ENCODE measurements around the gene GART.

The GART gene

DNA sequence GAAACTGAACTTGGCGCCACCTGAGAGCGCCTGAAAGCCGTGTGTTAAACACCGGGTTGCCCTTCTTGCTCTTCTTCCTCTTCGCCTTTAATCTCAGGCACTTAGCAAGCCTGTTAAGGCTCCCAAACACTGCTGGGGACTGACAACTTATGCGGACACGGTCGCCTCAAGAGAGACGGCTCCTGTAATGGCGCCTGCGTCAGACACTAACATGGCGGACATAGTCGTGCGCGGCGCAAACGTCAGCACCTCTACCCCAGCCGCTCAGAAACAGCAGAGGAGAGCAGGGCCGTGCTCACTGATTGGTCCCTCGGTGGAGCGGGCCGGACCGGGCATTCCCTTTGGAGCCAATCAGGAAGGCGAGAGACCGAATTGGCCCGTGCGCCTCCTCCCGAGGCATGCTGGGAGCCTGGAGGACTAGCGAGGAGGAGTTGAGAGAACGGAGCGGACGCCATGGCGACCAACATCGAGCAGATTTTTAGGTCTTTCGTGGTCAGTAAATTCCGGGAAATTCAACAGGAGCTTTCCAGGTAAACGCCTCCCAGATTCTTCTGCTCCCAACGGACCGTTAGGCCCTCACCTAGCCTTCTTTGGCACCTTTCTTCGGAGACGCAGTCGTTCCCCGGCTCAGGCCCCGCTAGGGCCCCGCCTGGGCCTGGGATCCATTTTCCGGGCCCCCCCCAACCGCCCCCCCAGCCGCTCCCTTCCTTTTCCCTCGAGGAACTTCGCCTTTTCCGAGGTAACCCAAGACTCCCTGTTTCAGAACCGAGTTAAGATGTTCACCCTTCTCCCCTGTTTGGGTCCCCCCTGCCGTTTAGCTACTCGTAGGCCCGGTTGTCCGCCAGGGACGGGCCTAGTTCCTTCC is 955 bp upstream of the GART start, which contains the start of gene SON:
Gene SON (plus strand): TSS at position 399 of the 865 bp plus-strand sequence. CDS start 55 bp downstream, at position 454.
- Histone ChIP-seq H3K27me3 (ENCODE audit: control insufficient read depth in 1 of 2, insufficient read depth in 2 of 2, low read length in 2 of 2) (no peaks in the 10 kb centered on the region), H3K27ac (ENCODE audit: low read length) (peak within 1 kb of the TSS; percentile 100), H3K9ac (ENCODE audit: low read length in 2 of 2) (peak within 1 kb of the TSS; percentile 100), H3K9me3 (ENCODE audit: control insufficient read depth in 2 of 2, low read length in 2 of 2) (no peaks in the 10 kb centered on the region), H3K4me1 (ENCODE audit: control insufficient read depth, insufficient read depth, low read length) (peaks cover 8% of the 10 kb centered on the region), H3K36me3 (ENCODE audit: control insufficient read depth in 2 of 2, insufficient read depth in 2 of 2, low read length in 2 of 2) (peaks cover 4 to 7% of the 10 kb centered on the region in 2 donors), H3K4me3 (ENCODE audit: low read length in 2 of 2) (peak within 1 kb of the TSS; percentile 97 to 99)

DNA sequence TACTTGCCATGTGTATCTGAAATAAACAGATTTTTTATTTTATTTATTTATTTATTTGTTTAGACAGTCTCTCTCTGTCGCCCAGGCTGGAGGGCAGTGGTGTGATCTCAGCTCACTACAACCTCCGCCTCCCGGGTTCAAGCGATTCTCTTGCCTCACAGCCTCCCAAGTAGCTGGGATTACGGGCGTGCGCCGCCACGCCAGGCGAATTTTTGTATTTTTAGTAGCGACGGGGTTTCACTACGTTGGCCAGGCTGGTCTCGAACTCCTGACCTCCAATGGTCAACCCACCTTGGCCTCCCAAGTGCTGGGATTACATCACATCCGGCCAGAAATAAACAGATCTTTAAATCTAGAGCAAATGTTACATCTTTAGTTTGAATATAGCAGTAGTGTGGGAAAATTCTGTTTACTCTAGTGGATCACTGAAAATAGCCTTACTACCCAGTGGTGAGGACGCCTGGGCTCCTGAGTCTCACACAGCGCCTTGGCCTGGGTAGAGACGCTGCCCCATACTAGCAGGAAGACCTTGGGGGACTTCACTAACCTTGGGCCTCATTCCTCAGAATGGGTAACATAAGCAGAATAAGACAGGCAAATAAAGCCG is 709 bp downstream of the GART start:
- no peaks in the 10 kb centered on the region for H3K9me3 ChIP-seq (ENCODE audit: control insufficient read depth in 2 of 2, low read length in 2 of 2)
- peak overlapping the region; percentile 97 to 99 for H3K4me3 ChIP-seq (ENCODE audit: low read length in 2 of 2)
- H3K27me3 ChIP-seq (ENCODE audit: control insufficient read depth in 1 of 2, insufficient read depth in 2 of 2, low read length in 2 of 2) = no peaks in the 10 kb centered on the region
- peaks cover 8 to 15% of the 10 kb centered on the region in 2 donors for H3K36me3 ChIP-seq (ENCODE audit: control insufficient read depth in 2 of 2, insufficient read depth in 2 of 2, low read length in 2 of 2)
- H3K4me1 ChIP-seq (ENCODE audit: control insufficient read depth, insufficient read depth, low read length) = peaks cover 8% of the 10 kb centered on the region
- H3K9ac ChIP-seq (ENCODE audit: low read length in 2 of 2) = peak overlapping the region; percentile 100
- H3K27ac ChIP-seq (ENCODE audit: low read length) = peak overlapping the region; percentile 100

DNA sequence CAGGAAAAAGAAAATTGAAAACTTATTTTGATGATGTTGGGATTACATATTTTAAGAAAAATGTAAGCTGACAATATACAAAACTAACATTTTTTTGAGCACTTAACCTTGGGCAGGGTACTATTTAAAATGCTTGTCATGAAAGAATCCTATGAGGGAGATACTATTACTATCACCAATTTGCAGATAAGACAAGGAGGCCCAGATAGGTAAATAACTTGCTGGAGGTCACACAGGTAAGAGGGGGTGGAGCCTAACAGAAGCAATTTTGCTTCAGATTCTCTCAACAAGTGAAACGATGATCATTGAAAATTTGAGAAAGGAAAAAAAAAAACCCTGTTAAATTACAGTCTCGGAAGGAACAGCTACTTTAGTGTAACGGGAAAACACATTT is 1.2 kb downstream of the GART start:
- Histone ChIP-seq H3K4me3 (ENCODE audit: low read length in 2 of 2) (no peak overlapping the region), H3K4me1 (ENCODE audit: control insufficient read depth, insufficient read depth, low read length) (peaks cover 8% of the 10 kb centered on the region), H3K27me3 (ENCODE audit: control insufficient read depth in 1 of 2, insufficient read depth in 2 of 2, low read length in 2 of 2) (no peaks in the 10 kb centered on the region), H3K9ac (ENCODE audit: low read length in 2 of 2) (no peak overlapping the region), H3K27ac (ENCODE audit: low read length) (no peak overlapping the region), H3K36me3 (ENCODE audit: control insufficient read depth in 2 of 2, insufficient read depth in 2 of 2, low read length in 2 of 2) (peaks cover 10 to 18% of the 10 kb centered on the region in 2 donors), H3K9me3 (ENCODE audit: control insufficient read depth in 2 of 2, low read length in 2 of 2) (no peaks in the 10 kb centered on the region)

DNA sequence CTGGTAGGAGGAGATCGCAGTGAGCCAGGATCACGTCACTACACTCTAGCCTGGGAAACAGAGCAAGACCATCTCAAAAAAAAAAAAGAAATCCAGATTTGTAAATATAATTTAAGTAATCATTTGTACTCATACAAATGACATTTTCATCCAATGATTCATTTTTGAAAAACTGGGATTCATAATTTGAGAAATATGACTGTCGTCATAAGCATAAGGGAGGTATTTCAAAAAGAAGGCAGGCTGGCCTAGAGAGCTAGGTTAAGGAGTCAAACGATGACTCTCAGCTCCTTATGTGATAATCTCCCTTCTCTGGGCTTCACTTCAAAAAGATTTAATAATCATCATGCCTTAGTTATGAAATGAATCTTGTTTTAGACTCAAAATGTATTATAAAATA is 2.3 kb downstream of the GART start:
- peaks cover 8% of the 10 kb centered on the region for H3K4me1 ChIP-seq (ENCODE audit: control insufficient read depth, insufficient read depth, low read length)
- no peak overlapping the region for H3K27ac ChIP-seq (ENCODE audit: low read length)
- no peaks in the 10 kb centered on the region for H3K9me3 ChIP-seq (ENCODE audit: control insufficient read depth in 2 of 2, low read length in 2 of 2)
- H3K27me3 ChIP-seq (ENCODE audit: control insufficient read depth in 1 of 2, insufficient read depth in 2 of 2, low read length in 2 of 2) = no peaks in the 10 kb centered on the region
- no peak overlapping the region for H3K4me3 ChIP-seq (ENCODE audit: low read length in 2 of 2)
- peaks cover 17 to 23% of the 10 kb centered on the region in 2 donors for H3K36me3 ChIP-seq (ENCODE audit: control insufficient read depth in 2 of 2, insufficient read depth in 2 of 2, low read length in 2 of 2)
- H3K9ac ChIP-seq (ENCODE audit: low read length in 2 of 2) = no peak overlapping the region

DNA sequence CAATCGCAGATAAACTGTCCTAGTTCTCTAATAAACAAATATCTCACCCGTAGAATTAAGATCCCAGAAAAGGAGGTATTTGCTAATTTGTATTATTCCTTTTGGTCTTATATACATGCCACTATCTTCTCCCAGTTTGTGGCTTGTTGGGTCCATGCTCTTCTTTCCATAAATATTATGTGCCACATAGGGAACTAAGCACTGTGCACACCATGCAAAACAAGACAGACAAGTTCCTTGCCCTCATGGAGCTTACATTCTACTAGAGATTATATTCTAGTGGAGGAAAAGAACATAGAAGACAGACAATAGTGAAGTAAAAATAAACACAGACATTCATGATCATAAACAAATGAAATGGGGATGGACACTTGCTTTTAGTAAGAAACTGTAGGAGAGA is 4.7 kb downstream of the GART start:
- peaks cover 34 to 38% of the 10 kb centered on the region in 2 donors for H3K36me3 ChIP-seq (ENCODE audit: control insufficient read depth in 2 of 2, insufficient read depth in 2 of 2, low read length in 2 of 2)
- no peak overlapping the region for H3K9ac ChIP-seq (ENCODE audit: low read length in 2 of 2)
- H3K27me3 ChIP-seq (ENCODE audit: control insufficient read depth in 1 of 2, insufficient read depth in 2 of 2, low read length in 2 of 2) = no peaks in the 10 kb centered on the region
- H3K9me3 ChIP-seq (ENCODE audit: control insufficient read depth in 2 of 2, low read length in 2 of 2) = no peaks in the 10 kb centered on the region
- no peak overlapping the region for H3K27ac ChIP-seq (ENCODE audit: low read length)
- H3K4me1 ChIP-seq (ENCODE audit: control insufficient read depth, insufficient read depth, low read length) = peaks cover 6% of the 10 kb centered on the region
- no peak overlapping the region for H3K4me3 ChIP-seq (ENCODE audit: low read length in 2 of 2)

DNA sequence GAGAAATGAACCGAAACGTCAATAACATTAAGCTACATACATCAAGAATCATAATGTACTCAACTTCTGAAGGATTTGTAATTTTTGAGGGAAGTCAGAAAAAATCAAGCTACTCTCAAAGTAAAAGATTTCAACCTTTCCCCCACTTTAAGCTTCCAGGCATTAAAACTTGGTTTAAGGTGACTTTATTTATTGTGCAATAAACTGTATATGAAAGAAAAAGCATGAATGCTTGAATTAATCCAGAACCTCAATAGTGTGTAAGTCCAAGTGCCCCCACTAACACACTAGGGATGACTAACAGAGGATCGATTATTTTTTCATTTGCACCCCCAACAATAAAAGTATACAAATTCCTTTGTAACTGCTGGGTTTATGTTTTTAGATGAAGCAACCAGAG is 10.9 kb downstream of the GART start:
- Histone ChIP-seq H3K4me3 (ENCODE audit: low read length in 2 of 2) (no peak overlapping the region), H3K4me1 (ENCODE audit: control insufficient read depth, insufficient read depth, low read length) (no peaks in the 10 kb centered on the region), H3K27ac (ENCODE audit: low read length) (no peak overlapping the region), H3K9me3 (ENCODE audit: control insufficient read depth in 2 of 2, low read length in 2 of 2) (no peaks in the 10 kb centered on the region), H3K36me3 (ENCODE audit: control insufficient read depth in 2 of 2, insufficient read depth in 2 of 2, low read length in 2 of 2) (peaks cover 39 to 56% of the 10 kb centered on the region in 2 donors), H3K27me3 (ENCODE audit: control insufficient read depth in 1 of 2, insufficient read depth in 2 of 2, low read length in 2 of 2) (no peaks in the 10 kb centered on the region), H3K9ac (ENCODE audit: low read length in 2 of 2) (no peak overlapping the region)

DNA sequence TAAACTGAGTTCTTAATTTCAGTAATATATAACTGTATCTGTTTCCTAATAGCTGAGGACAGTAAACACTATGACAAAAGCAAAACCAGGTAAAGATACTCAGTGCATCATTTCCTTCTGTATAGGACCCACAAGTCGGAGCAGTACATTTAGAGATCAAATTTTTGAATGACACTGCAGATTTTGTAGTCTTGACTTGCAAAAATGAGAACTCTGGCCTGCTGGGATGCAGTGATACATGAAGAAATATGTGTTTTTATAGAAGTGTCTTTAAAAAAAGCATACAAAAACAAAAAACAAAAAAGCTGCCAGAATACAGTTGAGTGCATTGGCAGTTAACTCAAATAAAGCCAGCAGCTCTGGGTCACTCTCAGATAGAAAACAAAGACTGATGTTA is 19.0 kb downstream of the GART start:
- Histone ChIP-seq H3K4me3 (ENCODE audit: low read length in 2 of 2) (no peak overlapping the region), H3K4me1 (ENCODE audit: control insufficient read depth, insufficient read depth, low read length) (no peaks in the 10 kb centered on the region), H3K27ac (ENCODE audit: low read length) (no peak overlapping the region), H3K36me3 (ENCODE audit: control insufficient read depth in 2 of 2, insufficient read depth in 2 of 2, low read length in 2 of 2) (peaks cover 22% of the 10 kb centered on the region in 2 donors), H3K9me3 (ENCODE audit: control insufficient read depth in 2 of 2, low read length in 2 of 2) (no peaks in the 10 kb centered on the region), H3K9ac (ENCODE audit: low read length in 2 of 2) (no peak overlapping the region), H3K27me3 (ENCODE audit: control insufficient read depth in 1 of 2, insufficient read depth in 2 of 2, low read length in 2 of 2) (no peaks in the 10 kb centered on the region)

DNA sequence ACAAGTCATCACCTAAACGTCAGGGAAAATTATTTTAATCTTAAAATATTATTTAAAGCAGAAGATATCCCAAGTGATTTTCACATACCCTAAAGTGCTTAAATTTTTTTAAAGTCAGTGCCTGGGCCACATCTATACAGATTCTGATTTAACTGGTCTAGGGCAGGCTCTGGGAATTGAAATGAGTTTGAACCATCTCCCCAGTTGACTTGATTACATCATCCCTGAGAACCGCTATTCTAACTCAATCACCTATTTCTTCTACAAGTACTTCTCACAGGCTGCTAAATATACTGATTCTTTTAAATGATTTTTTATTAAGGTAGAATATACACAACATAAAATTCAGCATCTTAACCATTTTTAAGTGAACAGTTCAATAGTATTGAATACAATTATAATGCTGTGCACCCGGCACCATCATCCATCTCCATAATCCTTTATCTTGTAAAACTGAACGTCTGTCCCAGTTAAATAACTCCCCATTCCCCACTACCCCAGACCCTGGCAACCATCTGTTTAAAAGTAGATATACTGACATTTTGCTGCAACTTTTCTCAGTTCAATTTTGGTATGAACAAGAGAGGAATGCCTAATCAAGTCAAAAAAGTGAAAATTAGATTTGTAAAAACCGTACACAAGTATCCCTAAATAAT is 19.5 kb downstream of the GART start:
- H3K27me3 ChIP-seq (ENCODE audit: control insufficient read depth in 1 of 2, insufficient read depth in 2 of 2, low read length in 2 of 2) = no peaks in the 10 kb centered on the region
- H3K9me3 ChIP-seq (ENCODE audit: control insufficient read depth in 2 of 2, low read length in 2 of 2) = no peaks in the 10 kb centered on the region
- no peak overlapping the region for H3K27ac ChIP-seq (ENCODE audit: low read length)
- no peak overlapping the region for H3K9ac ChIP-seq (ENCODE audit: low read length in 2 of 2)
- no peak overlapping the region for H3K4me3 ChIP-seq (ENCODE audit: low read length in 2 of 2)
- peaks cover 21 to 22% of the 10 kb centered on the region in 2 donors for H3K36me3 ChIP-seq (ENCODE audit: control insufficient read depth in 2 of 2, insufficient read depth in 2 of 2, low read length in 2 of 2)
- H3K4me1 ChIP-seq (ENCODE audit: control insufficient read depth, insufficient read depth, low read length) = no peaks in the 10 kb centered on the region

DNA sequence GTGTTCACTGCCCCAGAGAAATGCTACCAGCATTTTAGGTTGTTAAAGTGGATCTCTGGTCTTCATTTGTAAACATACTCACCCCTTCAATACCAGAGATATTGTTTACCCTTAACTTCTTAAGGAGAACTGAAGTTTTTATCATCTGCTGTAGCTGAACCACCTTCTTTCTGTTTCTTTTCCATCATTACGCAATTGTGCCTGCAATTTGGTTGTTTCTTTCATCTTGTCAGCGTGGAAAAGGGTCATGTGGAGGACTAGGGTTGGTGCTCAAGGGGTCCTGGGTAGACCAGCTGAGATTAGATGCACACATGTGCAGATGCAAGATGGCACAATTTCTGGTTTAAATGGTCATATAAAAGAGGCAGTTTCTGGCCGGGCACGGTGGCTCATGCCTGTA is 23.0 kb downstream of the GART start:
- Histone ChIP-seq H3K9me3 (ENCODE audit: control insufficient read depth in 2 of 2, low read length in 2 of 2) (no peaks in the 10 kb centered on the region), H3K36me3 (ENCODE audit: control insufficient read depth in 2 of 2, insufficient read depth in 2 of 2, low read length in 2 of 2) (peaks cover 26 to 39% of the 10 kb centered on the region in 2 donors), H3K9ac (ENCODE audit: low read length in 2 of 2) (no peak overlapping the region), H3K27me3 (ENCODE audit: control insufficient read depth in 1 of 2, insufficient read depth in 2 of 2, low read length in 2 of 2) (no peaks in the 10 kb centered on the region), H3K4me3 (ENCODE audit: low read length in 2 of 2) (no peak overlapping the region), H3K4me1 (ENCODE audit: control insufficient read depth, insufficient read depth, low read length) (no peaks in the 10 kb centered on the region), H3K27ac (ENCODE audit: low read length) (no peak overlapping the region)

DNA sequence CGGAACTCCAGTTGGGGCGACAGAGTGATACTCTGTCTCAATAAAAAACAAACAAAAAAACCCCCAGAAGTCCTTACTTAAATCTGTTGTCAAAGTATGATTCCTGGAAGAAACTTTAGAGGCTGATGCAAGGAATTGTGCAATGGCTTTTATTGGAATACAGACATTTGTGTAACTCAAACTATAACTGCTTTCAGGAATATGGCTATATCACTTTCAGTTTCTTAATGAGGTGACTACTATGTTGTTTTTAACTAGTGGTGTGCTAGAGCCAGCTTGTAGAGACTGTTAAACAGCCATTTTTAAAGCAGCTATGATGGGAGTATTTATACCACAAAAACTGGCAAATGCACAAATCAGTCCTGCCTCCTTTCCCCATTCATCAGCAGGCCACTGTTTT is 27.7 kb downstream of the GART start:
- Histone ChIP-seq H3K9me3 (ENCODE audit: control insufficient read depth in 2 of 2, low read length in 2 of 2) (no peaks in the 10 kb centered on the region), H3K9ac (ENCODE audit: low read length in 2 of 2) (no peak overlapping the region), H3K27me3 (ENCODE audit: control insufficient read depth in 1 of 2, insufficient read depth in 2 of 2, low read length in 2 of 2) (no peaks in the 10 kb centered on the region), H3K4me1 (ENCODE audit: control insufficient read depth, insufficient read depth, low read length) (no peaks in the 10 kb centered on the region), H3K36me3 (ENCODE audit: control insufficient read depth in 2 of 2, insufficient read depth in 2 of 2, low read length in 2 of 2) (peaks cover 30 to 43% of the 10 kb centered on the region in 2 donors), H3K27ac (ENCODE audit: low read length) (no peak overlapping the region), H3K4me3 (ENCODE audit: low read length in 2 of 2) (no peak overlapping the region)

Measured in stomach smooth muscle (tissue), 2 donors.